Endothelial cell of umbilical vein (primary cell): ENCODE results near the gene SPAAR. TPM values are rescaled to one million over a fixed set of nuclear protein-coding genes. Genes with fewer than 3 reads are reported as not detected.

Experiments
- BruUV-seq: library from RNA; stranded (reverse); fragments of 400-500 nt; replicated peaks from 2 replicates; lab custom pipeline; 2021; lab: Mats Ljungman, UMichigan
- CTCF ChIA-PET: fragments of 300-600, 350-600 bp; sonication (Branson Sonifier 250); formaldehyde crosslinking; loops from one replicate; lab custom pipeline; 2021; ENCODE audit warnings: antibody characterized with exemption, inconsistent platforms; lab: Charles Lee
- POLR2A ChIA-PET: fragments of 300-600, 350-600 bp; sonication (Branson Sonifier 250); formaldehyde crosslinking; loops from one replicate; lab custom pipeline; 2021; ENCODE audit warnings: antibody characterized with exemption, inconsistent platforms; lab: Charles Lee
- DNase-seq: peaks from one replicate; pipeline ENCODE4 v3.0.0-alpha.2; 2011; ENCODE audit warnings: low read depth, low spot score
- FAIRE-seq: peaks from 2 replicates; lab custom pipeline; 2011; peaks lifted over from hg19 to GRCh38; lab: Jason Lieb, UNC
- H2AFZ ChIP-seq: 2 replicates; pipeline ENCODE4 v1.6.0; 2012; ENCODE audit warnings: low read depth, low read length, control low read depth, inconsistent platforms
- H3K27ac ChIP-seq: 2 replicates; pipeline ENCODE4 v1.5.1; 2011; ENCODE audit warnings: low read depth, mild to moderate bottlenecking, control low read depth, low read length, moderate library complexity; ENCODE audit not compliant: insufficient read depth
- H3K27me3 ChIP-seq, 2 experiments: 2 replicates each; pipeline versions ENCODE4 v1.6.0 to v1.6.1; 2011; ENCODE audit warnings: low read length in 2 of 2, mixed read lengths in 1 of 2; ENCODE audit not compliant: control insufficient read depth in 2 of 2, insufficient read depth in 2 of 2
- H3K36me3 ChIP-seq, 2 experiments: 2 replicates in 1 of 2; 3 replicates in 1 of 2; pipeline ENCODE4 v1.5.1; 2011; ENCODE audit warnings: low read length in 2 of 2, mild to moderate bottlenecking in 1 of 2, moderate library complexity in 1 of 2; ENCODE audit not compliant: control insufficient read depth in 2 of 2, insufficient read depth in 2 of 2; ENCODE audit errors: extremely low read depth in 1 of 2
- H3K4me1 ChIP-seq: 3 replicates; pipeline ENCODE4 v1.5.1; 2011; ENCODE audit warnings: mild to moderate bottlenecking, low read length; ENCODE audit not compliant: control insufficient read depth, insufficient read depth; ENCODE audit errors: extremely low read depth
- H3K4me2 ChIP-seq: 2 replicates; pipeline ENCODE4 v1.6.1; 2011; ENCODE audit warnings: low read length, control low read depth, mixed read lengths; ENCODE audit not compliant: insufficient read depth
- H3K4me3 ChIP-seq, 3 experiments: fragments of 200-600 bp in 1 of 3; sonication (generic), shearing (Covaris generic) in 1 of 3; replicated peaks in 1 of 3; 2 replicates each; pipeline ENCODE4 v1.5.1; 2011 to 2016; ENCODE audit warnings: control low read depth in 3 of 3, low read length in 3 of 3, mild to moderate bottlenecking in 2 of 3, inconsistent platforms in 1 of 3, low read depth in 1 of 3, moderate library complexity in 1 of 3; ENCODE audit not compliant: insufficient read depth in 1 of 3
- H3K79me2 ChIP-seq: 2 replicates; pipeline ENCODE4 v1.6.0; 2012; ENCODE audit warnings: low read length, inconsistent platforms; ENCODE audit not compliant: control insufficient read depth, insufficient read depth
- H3K9ac ChIP-seq: replicated peaks from 2 replicates; pipeline ENCODE3; 2011; ENCODE audit warnings: low read length, control low read depth; ENCODE audit not compliant: insufficient read depth; ENCODE audit errors: extremely low read depth
- H3K9me1 ChIP-seq: replicated peaks from 3 replicates; pipeline ENCODE4 v1.6.0; 2011; ENCODE audit warnings: mild to moderate bottlenecking, low read length; ENCODE audit not compliant: control insufficient read depth, insufficient read depth; ENCODE audit errors: extremely low read depth
- H3K9me3 ChIP-seq: replicated peaks from 2 replicates; pipeline ENCODE4 v1.5.1; 2012; ENCODE audit warnings: low read length, inconsistent platforms; ENCODE audit not compliant: control insufficient read depth, insufficient read depth
- H4K20me1 ChIP-seq: replicated peaks from 2 replicates; pipeline ENCODE3; 2011; ENCODE audit warnings: mild to moderate bottlenecking, low read length; ENCODE audit not compliant: control insufficient read depth, insufficient read depth; ENCODE audit errors: extremely low read depth
- CTCF ChIP-seq, 2 donors: IDR thresholded peaks; 1 replicate in 1 of 2; 2 replicates in 1 of 2; pipeline ENCODE4 v1.5.1; 2011; ENCODE audit warnings: low read length in 2 of 2, mild to moderate bottlenecking in 2 of 2, moderate library complexity in 2 of 2, control low read depth in 1 of 2, inconsistent platforms in 1 of 2, low read depth in 1 of 2; ENCODE audit not compliant: insufficient read depth in 1 of 2; ENCODE audit errors: extremely low read depth in 1 of 2
- EZH2 ChIP-seq: IDR thresholded peaks from 2 replicates; pipeline ENCODE4 v1.6.1; 2012; ENCODE audit warnings: borderline replicate concordance, low read depth, mild to moderate bottlenecking, moderate library complexity, low read length, inconsistent platforms; ENCODE audit not compliant: severe bottlenecking
- FOS ChIP-seq: IDR thresholded peaks from 2 replicates; pipeline ENCODE4 v1.6.1; 2011; ENCODE audit warnings: mild to moderate bottlenecking, low read length, moderate library complexity, borderline replicate concordance; ENCODE audit not compliant: insufficient read depth
- GATA2 ChIP-seq: IDR thresholded peaks from 2 replicates; pipeline ENCODE4 v1.7.0; 2011; ENCODE audit warnings: low read depth, mild to moderate bottlenecking, moderate library complexity, mixed read lengths, low read length; ENCODE audit not compliant: insufficient read length, insufficient read depth
- JUN ChIP-seq: IDR thresholded peaks from 2 replicates; pipeline ENCODE4 v1.6.1; 2011; ENCODE audit warnings: borderline replicate concordance, low read depth; ENCODE audit not compliant: insufficient read length, insufficient read depth
- MAX ChIP-seq: IDR thresholded peaks from 2 replicates; pipeline ENCODE4 v1.6.1; 2011; ENCODE audit not compliant: insufficient read depth, insufficient read length
- MYC ChIP-seq: IDR thresholded peaks from one replicate; pipeline ENCODE4 v1.6.1; 2011; ENCODE audit warnings: mild to moderate bottlenecking, low read depth, low read length
- POLR2A ChIP-seq: IDR thresholded peaks from 2 replicates; pipeline ENCODE4 v1.6.1; 2012; ENCODE audit warnings: low read depth, mild to moderate bottlenecking, control low read depth, low read length
- POLR2AphosphoS5 ChIP-seq: IDR thresholded peaks from 2 replicates; pipeline ENCODE4 v1.6.1; 2012; ENCODE audit warnings: low read depth, mild to moderate bottlenecking, control low read depth, low read length, moderate library complexity; ENCODE audit not compliant: insufficient read depth
- dilution Hi-C: fragments of 300-500 bp; cut with MboI; formaldehyde crosslinking; loops from one replicate; pipeline ENCODE4 v1.15.0; 2019; ENCODE audit warnings: low sequenced_read_pairs; ENCODE audit not compliant: extremely low pct_ligation_motif_present
- intact Hi-C: fragments of 100-400 bp; cut with micrococcal nuclease; formaldehyde crosslinking; loops from one replicate; pipeline ENCODE4 v1.10.0; 2022
- polyA plus RNA-seq, 4 experiments: library from polyadenylated mRNA; depleted of rRNA in 3 of 4; stranded (reverse) in 3 of 4; unstranded in 1 of 4; fragments of >200 nt; gene quantifications; 2 replicates each; pipeline versions ENCODE4 v1.2.1 to v1.2.3, GENCODE V29; 2011 to 2012; ENCODE audit warnings: missing spikeins in 1 of 4
- total RNA-seq: library from RNA; stranded (reverse); gene quantifications from 2 replicates; pipeline ENCODE4 v1.2.3, GENCODE V29; 2021

Gene SPAAR
- total and polyA plus RNA-seq, 2 donors (not counting 3 experiments of a cell fraction or from before 2014, with no cell fraction given): 20.8 to 24.8 TPM

GRCh38 chr9:35944173-35944572, 34.9 kb downstream of the SPAAR start:
- no peak overlapping the region for H3K4me2 ChIP-seq
- H3K9me3 ChIP-seq: no peaks in the 10 kb centered on the region
- peaks cover 14% of the 10 kb centered on the region for H3K4me1 ChIP-seq
- BruUV-seq: no TSS peak
- H3K4me3 ChIP-seq: no peak overlapping the region
- CTCF ChIA-PET: interaction anchor here (1.2 to 3.9 kb wide), 8 partner anchors 8 to 154 kb away, joined by 3 to 103 read pairs (median 14); partner anchors contain the start of genes HRCT1 and SPAAR
- H4K20me1 ChIP-seq: no peaks in the 10 kb centered on the region
- POLR2A ChIA-PET: interaction anchor here (0.8 kb wide), 1 partner anchor 38 kb away, joined by 6 read pairs; no protein-coding TSS in a partner anchor
- dilution Hi-C loops: no loop called here
- H3K9ac ChIP-seq: no peak overlapping the region
- no peak for FAIRE-seq
- H3K27me3 ChIP-seq: no peaks in the 10 kb centered on the region
- no peaks in the 10 kb centered on the region for H3K79me2 ChIP-seq
- peak overlapping the region; percentile 20 for H2AFZ ChIP-seq
- TF ChIP-seq POLR2A (no peak), FOS (no peak), JUN (no peak), MYC (no peak), GATA2 (no peak), POLR2AphosphoS5 (no peak), EZH2 (no peak), CTCF (IDR thresholded peaks at IDR 0.05; ENCODE audit: extremely low read depth in 1 of 2, insufficient read depth in 1 of 2, low read depth in 1 of 2, low read length in 2 of 2) (no peak), MAX (no peak)
- intact Hi-C loops: loop anchor here (2.0 kb wide), 2 partner anchors 15 to 153 kb away; partner anchors contain the start of gene NPR2
- no peaks in the 10 kb centered on the region for H3K36me3 ChIP-seq
- no peak overlapping the region for H3K27ac ChIP-seq
- no peaks in the 10 kb centered on the region for H3K9me1 ChIP-seq
- no peak for DNase-seq
